MM.1S (cell line): Measurements from ENCODE around the gene LCN15.

ENCODE experiments used
- DNase-seq: peaks from one replicate; pipeline ENCODE4 v3.0.0-alpha.2; 2015
- H2AFZ ChIP-seq: fragments of 300-600 bp; sonication (generic); 2 replicates; pipeline ENCODE4 v1.6.0; 2016; ENCODE audit warnings: antibody characterized with exemption, low read length
- H3F3A ChIP-seq: fragments of 300-600 bp; sonication (generic); 2 replicates; pipeline ENCODE4 v1.6.1; 2016; ENCODE audit warnings: mild to moderate bottlenecking, antibody characterized with exemption, low read length, moderate library complexity, mixed read lengths; ENCODE audit not compliant: insufficient read depth
- H3K27ac ChIP-seq: fragments of 300-600 bp; sonication (generic); 2 replicates; pipeline ENCODE4 v1.5.1; 2016; ENCODE audit warnings: mild to moderate bottlenecking, low read length
- H3K27me3 ChIP-seq: fragments of 300-600 bp; sonication (generic); replicated peaks from 2 replicates; pipeline ENCODE4 v1.6.0; 2016; ENCODE audit warnings: low read length; ENCODE audit not compliant: insufficient read depth
- H3K36me3 ChIP-seq: fragments of 300-600 bp; sonication (generic); replicated peaks from 2 replicates; pipeline ENCODE4 v1.6.1; 2016; ENCODE audit warnings: mild to moderate bottlenecking, low read length, mixed read lengths; ENCODE audit not compliant: insufficient read depth
- H3K4me1 ChIP-seq: fragments of 300-600 bp; sonication (generic); 2 replicates; pipeline ENCODE4 v1.6.1; 2016; ENCODE audit warnings: low read length, mixed read lengths
- H3K4me2 ChIP-seq: fragments of 300-600 bp; sonication (generic); 2 replicates; pipeline ENCODE4 v1.6.0; 2016; ENCODE audit warnings: low read depth, low read length
- H3K4me3 ChIP-seq: fragments of 300-600 bp; sonication (generic); 2 replicates; pipeline ENCODE4 v1.5.1; 2016; ENCODE audit warnings: low read length, mixed read lengths
- H3K79me2 ChIP-seq: fragments of 300-600 bp; sonication (generic); 2 replicates; pipeline ENCODE4 v1.6.1; 2016; ENCODE audit warnings: mixed run types, low read length, mixed read lengths
- H3K9ac ChIP-seq: fragments of 300-600 bp; sonication (generic); 2 replicates; pipeline ENCODE4 v1.6.1; 2016; ENCODE audit warnings: low read length, mixed read lengths
- H3K9me2 ChIP-seq: fragments of 300-600 bp; sonication (generic); replicated peaks from 2 replicates; pipeline ENCODE4 v1.6.1; 2016; ENCODE audit warnings: mild to moderate bottlenecking, low read length, mixed read lengths; ENCODE audit not compliant: insufficient read depth
- H3K9me3 ChIP-seq: fragments of 300-600 bp; sonication (generic); replicated peaks from 2 replicates; pipeline ENCODE4 v1.6.1; 2016; ENCODE audit warnings: mild to moderate bottlenecking, low read length, mixed read lengths; ENCODE audit not compliant: insufficient read depth
- H4K20me1 ChIP-seq: fragments of 300-600 bp; sonication (generic); 2 replicates; pipeline ENCODE4 v1.6.1; 2016; ENCODE audit warnings: mild to moderate bottlenecking, low read length, moderate library complexity, mixed read lengths; ENCODE audit not compliant: insufficient read depth
- EZH2 ChIP-seq: fragments of 300-600 bp; sonication (generic); optimal IDR thresholded peaks from 2 replicates; pipeline ENCODE3; 2017; ENCODE audit warnings: low read depth, mild to moderate bottlenecking, antibody characterized with exemption, low read length, mixed read lengths
- EZH2phosphoT487 ChIP-seq: fragments of 300-600 bp; sonication (generic); IDR thresholded peaks from 2 replicates; pipeline ENCODE4 v1.6.1; 2018; ENCODE audit warnings: antibody characterized with exemption, low read length
- TF ChIP-seq, protein P1 (sequence below): fragments of 300-600 bp; sonication (generic); IDR thresholded peaks from 2 replicates; pipeline ENCODE4 v1.5.1; 2016; ENCODE audit warnings: antibody characterized with exemption, low read length, mixed read lengths

The LCN15 gene

DNA sequence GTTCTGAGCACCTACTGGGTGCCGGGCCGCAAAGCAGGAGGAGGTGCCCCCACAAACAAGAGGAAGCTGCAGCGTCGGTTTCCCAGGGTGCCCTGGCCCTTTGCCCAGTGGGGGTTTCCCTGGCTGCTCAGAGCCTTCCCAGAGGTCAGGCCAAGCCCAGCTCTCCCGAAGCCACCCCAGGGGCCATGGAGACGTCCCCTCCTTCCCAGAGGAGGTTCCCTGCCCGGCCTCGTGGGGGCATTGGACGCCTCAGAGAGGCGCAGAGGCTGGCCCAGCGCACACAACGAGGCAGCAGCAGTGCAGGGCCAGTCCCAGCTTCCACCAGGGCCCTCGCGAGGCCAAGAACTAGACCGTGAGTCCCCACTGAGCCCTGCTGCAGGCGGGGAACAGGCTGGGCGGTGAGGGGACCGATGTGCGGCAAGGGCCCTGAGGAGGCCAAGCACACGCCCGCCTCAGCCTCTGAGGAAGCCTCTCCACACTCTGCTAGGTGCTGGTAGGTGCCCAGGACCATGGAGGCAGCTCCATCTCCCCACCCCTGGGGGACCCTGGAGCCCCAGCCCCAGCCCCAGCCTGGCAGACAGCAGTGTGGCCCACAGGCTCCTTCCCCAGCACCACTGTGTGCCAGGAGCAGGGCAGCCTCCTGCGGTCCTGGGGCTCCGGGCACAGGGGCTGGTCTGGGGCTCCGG is 45.0 kb downstream of the LCN15 start:
- peaks cover 22% of the 10 kb centered on the region for H4K20me1 ChIP-seq

DNA sequence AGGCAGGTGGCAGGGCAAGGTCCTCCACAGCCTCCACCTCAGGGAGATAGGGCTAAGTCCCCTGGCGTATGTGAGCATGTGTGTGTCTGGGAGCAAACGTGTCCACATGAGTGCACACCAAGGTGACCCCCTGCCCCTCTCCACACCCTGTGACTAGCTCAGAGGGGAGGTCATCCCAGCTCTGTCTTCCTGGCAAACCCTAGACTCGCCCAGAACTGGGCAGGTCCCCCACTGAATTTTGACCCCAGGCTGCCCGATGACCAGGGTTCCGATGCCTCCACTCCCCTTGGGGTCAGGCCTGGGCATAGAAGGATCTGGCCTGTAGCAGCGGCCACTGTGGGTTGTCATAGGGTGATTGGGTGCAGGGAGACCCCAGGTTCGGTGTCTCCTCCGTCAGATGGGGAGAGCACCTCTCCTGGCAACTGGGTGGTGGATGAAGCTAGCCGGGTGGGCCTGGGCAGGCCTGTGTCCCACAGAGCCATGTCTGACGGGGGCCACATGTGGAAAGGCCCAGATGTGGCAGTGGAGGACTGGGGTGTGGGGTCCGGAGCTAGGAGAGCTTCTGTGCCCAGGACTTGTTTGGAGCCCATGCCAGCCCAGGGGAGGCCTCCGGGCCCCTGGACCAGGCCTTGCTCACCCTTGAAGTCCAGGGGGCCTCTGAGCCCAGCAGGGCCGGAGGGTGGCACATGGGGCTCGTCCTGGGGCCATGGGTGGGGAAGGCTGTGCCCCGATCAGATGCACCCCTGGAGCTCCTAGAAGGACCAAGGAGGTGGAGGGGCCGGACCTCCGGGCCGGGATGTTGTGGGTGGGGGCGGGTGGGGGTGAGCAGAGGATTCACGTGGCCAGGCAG is 45.7 kb downstream of the LCN15 start:
- Histone ChIP-seq H3K27ac (no peak overlapping the region), H3K9ac (no peak overlapping the region), H3K9me2 (no peaks in the 10 kb centered on the region), H3K27me3 (peaks cover 49% of the 10 kb centered on the region), H3K79me2 (no peaks in the 10 kb centered on the region), H3K4me1 (no peaks in the 10 kb centered on the region), H3K36me3 (no peaks in the 10 kb centered on the region; the same call in 1 of the 2 replicates), H3K4me3 (no peak overlapping the region), H4K20me1 (peaks cover 14% of the 10 kb centered on the region), H3K4me2 (no peak overlapping the region), H2AFZ (no peak overlapping the region), H3F3A (peaks cover 7% of the 10 kb centered on the region), H3K9me3 (no peaks in the 10 kb centered on the region)
- TF ChIP-seq EZH2 (no peak), EZH2phosphoT487 (no peak)
- TF ChIP-seq, protein P1, sequence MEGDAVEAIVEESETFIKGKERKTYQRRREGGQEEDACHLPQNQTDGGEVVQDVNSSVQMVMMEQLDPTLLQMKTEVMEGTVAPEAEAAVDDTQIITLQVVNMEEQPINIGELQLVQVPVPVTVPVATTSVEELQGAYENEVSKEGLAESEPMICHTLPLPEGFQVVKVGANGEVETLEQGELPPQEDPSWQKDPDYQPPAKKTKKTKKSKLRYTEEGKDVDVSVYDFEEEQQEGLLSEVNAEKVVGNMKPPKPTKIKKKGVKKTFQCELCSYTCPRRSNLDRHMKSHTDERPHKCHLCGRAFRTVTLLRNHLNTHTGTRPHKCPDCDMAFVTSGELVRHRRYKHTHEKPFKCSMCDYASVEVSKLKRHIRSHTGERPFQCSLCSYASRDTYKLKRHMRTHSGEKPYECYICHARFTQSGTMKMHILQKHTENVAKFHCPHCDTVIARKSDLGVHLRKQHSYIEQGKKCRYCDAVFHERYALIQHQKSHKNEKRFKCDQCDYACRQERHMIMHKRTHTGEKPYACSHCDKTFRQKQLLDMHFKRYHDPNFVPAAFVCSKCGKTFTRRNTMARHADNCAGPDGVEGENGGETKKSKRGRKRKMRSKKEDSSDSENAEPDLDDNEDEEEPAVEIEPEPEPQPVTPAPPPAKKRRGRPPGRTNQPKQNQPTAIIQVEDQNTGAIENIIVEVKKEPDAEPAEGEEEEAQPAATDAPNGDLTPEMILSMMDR = no peak
- no peak for DNase-seq

More for the DNA sequence above, 45.0 kb downstream of the LCN15 start:
- H3F3A ChIP-seq = peaks cover 13% of the 10 kb centered on the region
- H3K27ac ChIP-seq = no peak overlapping the region
- H3K79me2 ChIP-seq = no peaks in the 10 kb centered on the region
- no peak overlapping the region for H2AFZ ChIP-seq
- no peak overlapping the region for H3K9ac ChIP-seq
- no peaks in the 10 kb centered on the region; the same call in 1 of the 2 replicates for H3K36me3 ChIP-seq
- no peak overlapping the region for H3K4me3 ChIP-seq
- no peak overlapping the region for H3K4me2 ChIP-seq
- no peaks in the 10 kb centered on the region for H3K9me2 ChIP-seq
- TF ChIP-seq EZH2phosphoT487 (no peak), EZH2 (no peak)
- TF ChIP-seq, protein P1 = no peak
- no peaks in the 10 kb centered on the region for H3K4me1 ChIP-seq
- H3K27me3 ChIP-seq = peaks cover 42% of the 10 kb centered on the region
- no peaks in the 10 kb centered on the region for H3K9me3 ChIP-seq
- no peak for DNase-seq

DNA sequence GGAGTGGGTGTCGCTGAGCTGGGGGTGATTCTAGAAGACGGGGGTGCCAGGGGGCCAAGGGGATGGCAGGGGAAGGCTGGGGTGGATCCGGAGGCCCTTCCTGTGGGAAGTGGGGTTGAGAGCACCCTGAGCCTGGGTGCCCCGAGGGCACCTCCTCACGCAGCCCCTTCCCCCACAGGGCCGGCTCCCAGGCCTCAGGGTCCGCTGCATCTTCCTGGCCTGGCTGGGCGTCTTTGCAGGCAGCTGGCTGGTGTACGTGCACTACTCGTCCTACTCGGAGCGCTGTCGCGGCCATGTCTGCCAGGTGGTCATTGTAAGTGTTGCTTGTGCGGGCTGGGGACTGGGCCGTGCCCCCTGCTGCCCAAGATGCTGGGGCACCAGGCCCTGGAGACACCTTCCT is 46.9 kb downstream of the LCN15 start:
- Histone ChIP-seq H4K20me1 (0 out of 2 replicates have a peak, but pooled peaks cover 8% of the 10 kb centered on the region), H3F3A (no peaks in the 10 kb centered on the region), H2AFZ (no peak overlapping the region), H3K9ac (no peak overlapping the region), H3K27ac (no peak overlapping the region), H3K36me3 (no peaks in the 10 kb centered on the region), H3K4me1 (no peaks in the 10 kb centered on the region), H3K4me3 (no peak overlapping the region), H3K9me3 (no peaks in the 10 kb centered on the region), H3K79me2 (no peaks in the 10 kb centered on the region), H3K4me2 (no peak overlapping the region), H3K9me2 (no peaks in the 10 kb centered on the region), H3K27me3 (peaks cover 59% of the 10 kb centered on the region)
- no peak for DNase-seq
- TF ChIP-seq, protein P1 = no peak
- TF ChIP-seq EZH2 (no peak), EZH2phosphoT487 (no peak)
